Activated CD8-positive, alpha-beta memory T cell treated with anti-CD3 and anti-CD28 coated beads, Interleukin-2, amount 50 U/mL, for 4 hours (primary cell): ENCODE measurements around the gene NUDT8.
A peak's percentile ranks its signal among the peaks of the same experiment; 100 is the strongest.

Experiments used
- DNase-seq: peaks from one replicate; pipeline ENCODE4 v3.0.0-alpha.2; 2020

The NUDT8 gene

DNA sequence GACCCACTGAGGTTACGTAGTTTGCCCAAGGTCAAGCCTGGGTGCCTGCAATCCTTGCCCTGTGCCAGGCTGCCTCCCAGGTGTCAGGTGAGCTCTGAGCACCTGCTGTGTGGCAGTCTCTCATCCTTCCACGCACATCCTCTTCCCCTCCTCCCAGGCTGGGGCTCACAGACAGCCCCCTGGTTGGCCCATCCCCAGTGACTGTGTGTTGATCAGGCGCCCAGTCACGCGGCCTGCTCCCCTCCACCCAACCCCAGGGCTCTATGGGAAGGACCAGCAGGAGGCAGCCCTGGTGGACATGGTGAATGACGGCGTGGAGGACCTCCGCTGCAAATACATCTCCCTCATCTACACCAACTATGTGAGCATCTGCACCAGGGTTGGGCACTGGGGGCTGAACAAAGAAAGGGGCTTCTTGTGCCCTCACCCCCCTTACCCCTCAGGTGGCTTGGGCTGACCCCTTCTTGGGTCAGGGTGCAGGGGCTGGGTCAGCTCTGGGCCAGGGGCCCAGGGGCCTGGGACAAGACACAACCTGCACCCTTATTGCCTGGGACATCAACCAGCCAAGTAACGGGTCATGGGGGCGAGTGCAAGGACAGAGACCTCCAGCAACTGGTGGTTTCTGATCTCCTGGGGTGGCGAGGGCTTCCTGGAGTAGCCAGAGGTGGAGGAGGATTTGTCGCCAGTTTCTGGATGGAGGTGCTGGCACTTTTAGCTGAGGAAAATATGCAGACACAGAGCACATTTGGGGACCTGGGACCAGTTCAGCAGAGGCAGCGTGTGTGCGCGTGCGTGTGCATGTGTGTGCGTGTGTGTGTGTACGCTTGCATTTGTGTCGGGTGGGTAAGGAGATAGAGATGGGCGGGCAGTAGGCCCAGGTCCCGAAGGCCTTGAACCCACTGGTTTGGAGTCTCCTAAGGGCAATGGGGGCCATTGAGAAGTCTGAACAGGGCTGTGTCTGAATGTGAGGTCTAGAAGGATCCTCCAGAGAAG is 44.6 kb downstream of the NUDT8 start:
- DNase-seq = no peak

DNA sequence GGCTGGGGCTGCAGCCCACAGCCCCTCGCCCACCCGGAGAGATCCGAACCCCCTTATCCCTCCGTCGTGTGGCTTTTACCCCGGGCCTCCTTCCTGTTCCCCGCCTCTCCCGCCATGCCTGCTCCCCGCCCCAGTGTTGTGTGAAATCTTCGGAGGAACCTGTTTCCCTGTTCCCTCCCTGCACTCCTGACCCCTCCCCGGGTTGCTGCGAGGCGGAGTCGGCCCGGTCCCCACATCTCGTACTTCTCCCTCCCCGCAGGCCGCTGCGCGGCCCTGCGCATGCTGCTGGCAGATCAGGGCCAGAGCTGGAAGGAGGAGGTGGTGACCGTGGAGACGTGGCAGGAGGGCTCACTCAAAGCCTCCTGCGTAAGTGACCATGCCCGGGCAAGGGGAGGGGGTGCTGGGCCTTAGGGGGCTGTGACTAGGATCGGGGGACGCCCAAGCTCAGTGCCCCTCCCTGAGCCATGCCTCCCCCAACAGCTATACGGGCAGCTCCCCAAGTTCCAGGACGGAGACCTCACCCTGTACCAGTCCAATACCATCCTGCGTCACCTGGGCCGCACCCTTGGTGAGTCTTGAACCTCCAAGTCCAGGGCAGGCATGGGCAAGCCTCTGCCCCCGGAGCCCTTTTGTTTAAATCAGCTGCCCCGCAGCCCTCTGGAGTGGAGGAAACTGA is 45.4 kb downstream of the NUDT8 start:
- DNase-seq = no peak

DNA sequence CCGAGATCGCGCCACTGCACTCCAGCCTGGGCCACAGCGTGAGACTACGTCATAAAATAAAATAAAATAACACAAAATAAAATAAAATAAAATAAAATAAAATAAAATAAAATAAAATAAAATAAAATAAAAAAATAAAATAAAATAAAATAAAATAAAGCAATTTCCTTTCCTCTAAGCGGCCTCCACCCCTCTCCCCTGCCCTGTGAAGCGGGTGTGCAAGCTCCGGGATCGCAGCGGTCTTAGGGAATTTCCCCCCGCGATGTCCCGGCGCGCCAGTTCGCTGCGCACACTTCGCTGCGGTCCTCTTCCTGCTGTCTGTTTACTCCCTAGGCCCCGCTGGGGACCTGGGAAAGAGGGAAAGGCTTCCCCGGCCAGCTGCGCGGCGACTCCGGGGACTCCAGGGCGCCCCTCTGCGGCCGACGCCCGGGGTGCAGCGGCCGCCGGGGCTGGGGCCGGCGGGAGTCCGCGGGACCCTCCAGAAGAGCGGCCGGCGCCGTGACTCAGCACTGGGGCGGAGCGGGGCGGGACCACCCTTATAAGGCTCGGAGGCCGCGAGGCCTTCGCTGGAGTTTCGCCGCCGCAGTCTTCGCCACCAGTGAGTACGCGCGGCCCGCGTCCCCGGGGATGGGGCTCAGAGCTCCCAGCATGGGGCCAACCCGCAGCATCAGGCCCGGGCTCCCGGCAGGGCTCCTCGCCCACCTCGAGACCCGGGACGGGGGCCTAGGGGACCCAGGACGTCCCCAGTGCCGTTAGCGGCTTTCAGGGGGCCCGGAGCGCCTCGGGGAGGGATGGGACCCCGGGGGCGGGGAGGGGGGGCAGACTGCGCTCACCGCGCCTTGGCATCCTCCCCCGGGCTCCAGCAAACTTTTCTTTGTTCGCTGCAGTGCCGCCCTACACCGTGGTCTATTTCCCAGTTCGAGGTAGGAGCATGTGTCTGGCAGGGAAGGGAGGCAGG is 46.2 kb downstream of the NUDT8 start, which contains the start of gene GSTP1:
Gene GSTP1, plus strand, starts transcription at position 566 of the 958 bp plus-strand sequence. Its CDS starts 32 bp downstream, at position 598.
- DNase-seq = peak; percentile 82

DNA sequence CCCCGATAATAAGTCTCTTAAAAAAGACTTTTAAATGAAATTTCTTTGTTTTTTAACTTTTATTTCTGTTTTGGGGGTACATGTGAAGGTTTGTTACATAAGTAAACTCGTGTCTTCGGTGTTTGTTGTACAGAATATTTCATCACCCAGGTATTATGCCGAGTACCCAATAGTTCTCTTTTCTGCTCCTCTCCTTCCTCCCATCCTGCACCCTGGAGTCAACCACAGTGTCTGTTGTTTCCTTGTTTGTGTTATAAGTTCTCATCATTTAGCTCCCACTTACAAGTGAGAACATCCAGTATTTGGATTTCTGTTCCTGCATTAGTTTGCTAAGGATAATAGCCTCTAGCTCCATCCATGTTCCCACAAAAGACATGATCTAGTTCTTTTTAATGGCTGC is 47.7 kb downstream of the NUDT8 start:
- DNase-seq = no peak

DNA sequence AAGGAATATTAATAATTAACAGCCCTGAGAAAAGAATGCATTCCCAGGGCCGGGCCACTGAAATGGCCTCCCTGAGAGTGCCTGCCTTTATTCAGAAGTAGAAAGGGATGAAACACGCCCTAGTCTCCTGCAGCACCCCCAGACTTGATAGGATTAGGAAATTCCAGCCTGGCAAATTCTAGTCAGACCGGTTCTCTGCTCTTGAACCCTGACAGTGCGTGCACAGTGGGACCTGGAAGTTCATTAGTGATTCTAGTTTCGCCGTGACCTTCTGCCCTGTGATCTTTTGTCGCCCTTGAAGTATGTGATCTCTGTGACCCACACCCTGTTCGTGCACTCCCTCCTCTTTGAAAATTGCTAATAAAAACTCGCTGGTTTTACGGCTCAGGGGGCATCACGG is 48.3 kb downstream of the NUDT8 start:
- DNase-seq = no peak

DNA sequence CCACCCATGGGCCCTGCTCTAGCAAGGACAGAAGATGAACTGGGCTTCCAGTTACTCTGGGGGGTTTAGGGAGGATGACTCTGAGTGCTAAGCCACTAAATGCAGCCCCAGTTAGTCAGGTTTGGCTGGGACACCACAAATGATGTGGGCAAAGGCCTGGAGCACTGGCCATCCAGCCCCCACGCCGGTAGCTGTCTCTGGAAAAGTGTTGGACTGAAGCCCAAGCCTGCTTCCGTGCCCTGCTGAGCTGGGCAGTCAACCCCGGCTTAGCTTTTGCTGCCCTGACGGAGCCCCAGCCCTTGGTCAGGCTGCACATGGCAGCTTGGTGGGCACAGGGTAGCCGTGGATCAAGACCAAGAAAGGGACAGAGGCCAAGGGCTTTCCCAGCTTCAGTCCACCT is 51.8 kb downstream of the NUDT8 start:
- DNase-seq = no peak
